Parietal lobe (tissue), 1 donor: ENCODE data around the gene TTLL8. TPM values are rescaled to one million over a fixed set of nuclear protein-coding genes. Genes with fewer than 3 reads are reported as not detected.

Experiments used
- total RNA-seq: library from RNA; depleted of rRNA; stranded (reverse); fragments of >200 nt; gene quantifications from one replicate; pipeline ENCODE4 v1.2.3, GENCODE V29; 2014

Gene TTLL8
- total RNA-seq, result not detected

GRCh38 chr22:50058061-50058905, at the start of gene TTLL8:
Gene TTLL8, minus strand, starts transcription at chr22:50058298.

GRCh38 chr22:50089682-50090411, 31.7 kb upstream of the TTLL8 start, which contains the start of gene MOV10L1:
Gene MOV10L1, plus strand, starts transcription at chr22:50090006. Its CDS starts 83 bp downstream, at chr22:50090089.

DNA sequence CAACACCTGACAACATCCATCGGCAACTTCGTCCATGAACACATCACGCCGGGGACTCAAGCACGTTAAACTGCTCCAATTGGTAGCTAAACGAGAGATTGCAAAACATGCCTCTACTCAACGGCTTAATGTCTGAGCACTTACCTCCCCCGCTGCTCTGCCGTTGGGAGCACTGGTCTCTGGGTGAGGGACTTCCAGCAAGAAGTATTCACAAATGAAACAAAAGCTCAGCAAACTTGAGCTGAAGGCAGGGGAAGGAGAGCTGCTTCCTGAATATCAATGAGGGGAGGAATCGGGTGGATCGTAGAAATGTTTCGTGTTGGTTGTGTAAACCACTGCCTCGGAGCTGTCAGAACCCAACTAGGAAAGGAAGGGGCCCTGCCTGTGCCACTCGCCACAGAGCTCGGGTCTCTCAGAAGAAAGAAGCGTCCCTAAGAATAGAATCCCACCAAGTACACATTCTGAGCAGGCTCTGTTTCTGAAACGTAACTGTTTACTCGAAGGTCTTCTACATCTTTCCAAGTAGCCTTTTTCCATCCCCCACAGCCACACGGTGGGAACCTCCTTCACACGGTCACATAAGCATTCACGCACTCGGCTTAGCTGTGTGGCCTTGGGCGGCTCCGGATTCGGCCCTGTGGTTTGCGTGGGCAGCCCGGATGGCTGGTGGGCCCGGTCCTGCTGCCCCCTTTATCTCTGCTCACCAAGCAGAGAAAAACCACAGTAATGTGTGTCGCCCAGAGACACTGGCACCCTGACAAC, 27.3 kb upstream of the TTLL8 start, which contains the start of gene MLC1:
Gene MLC1, minus strand, starts transcription at position 216 of the 762 bp plus-strand sequence. CDS start 524 bp downstream, outside the sequence.

GRCh38 chr22:50012211-50013181, 45.6 kb downstream of the TTLL8 start, which contains the start of gene IL17REL:
Gene IL17REL, minus strand, starts transcription at chr22:50012765. Its CDS starts 119 bp downstream, at chr22:50012646.

Other genes with a start within 250 kb of the TTLL8 start
- gene BRD1, start 230.4 kb downstream of the TTLL8 start, total RNA-seq, result 68.2 TPM
- gene ZBED4, start 204.5 kb downstream of the TTLL8 start, total RNA-seq, result 41.6 TPM
- gene ALG12, start 139.9 kb downstream of the TTLL8 start, total RNA-seq, result 20.7 TPM
- gene CRELD2, start 139.7 kb downstream of the TTLL8 start, total RNA-seq, result 17.8 TPM
- gene PIM3, start 97.5 kb downstream of the TTLL8 start, total RNA-seq, result 12.2 TPM
- gene IL17REL, start 45.5 kb downstream of the TTLL8 start, total RNA-seq, result 0.31 TPM
- gene MLC1, start 27.1 kb upstream of the TTLL8 start, total RNA-seq, result 23.8 TPM
- 1.9 TPM for gene MOV10L1, start 31.7 kb upstream of the TTLL8 start, total RNA-seq
- 4.7 TPM for gene PANX2, start 112.4 kb upstream of the TTLL8 start, total RNA-seq
- 5.9 TPM for gene TRABD, start 127.6 kb upstream of the TTLL8 start, total RNA-seq
- gene SELENOO, start 142.7 kb upstream of the TTLL8 start, total RNA-seq, result 13.8 TPM
- 83.9 TPM for gene TUBGCP6, start 186.7 kb upstream of the TTLL8 start, total RNA-seq
- 51.6 TPM for gene HDAC10, start 193.0 kb upstream of the TTLL8 start, total RNA-seq
- gene MAPK12, start 203.4 kb upstream of the TTLL8 start, total RNA-seq, result 28.8 TPM
- 41.6 TPM for gene MAPK11, start 212.1 kb upstream of the TTLL8 start, total RNA-seq
- gene PLXNB2, start 249.3 kb upstream of the TTLL8 start, total RNA-seq, result 87.6 TPM